HepG2 (cell line): Measurements from ENCODE around the gene RRP9. TPM values are rescaled to one million over a fixed set of nuclear protein-coding genes. Genes with fewer than 3 reads are reported as not detected.

Experiments
- CAMTA2 ChIP-seq: sonication (generic); formaldehyde crosslinking; IDR thresholded peaks from 2 replicates; pipeline ENCODE4 v1.4.0; 2020; ENCODE audit warnings: mild to moderate bottlenecking, missing genetic modification reagents, borderline replicate concordance
- CBFB ChIP-seq: sonication (generic); formaldehyde crosslinking; IDR thresholded peaks from 2 replicates; pipeline ENCODE4 v1.4.0; 2020; ENCODE audit warnings: missing genetic modification reagents
- ETV5 ChIP-seq: IDR thresholded peaks from 2 replicates; pipeline ENCODE4 v1.6.1; 2018; ENCODE audit warnings: missing biosample characterization, missing genetic modification reagents, inconsistent platforms, borderline replicate concordance
- GPN1 ChIP-seq: sonication (generic); formaldehyde crosslinking; IDR thresholded peaks from 2 replicates; pipeline ENCODE4 v1.5.1; 2020; ENCODE audit warnings: missing genetic modification reagents, borderline replicate concordance
- HBP1 ChIP-seq: IDR thresholded peaks from 2 replicates; pipeline ENCODE4 v1.6.1; 2016; ENCODE audit warnings: low read depth, control low read depth
- HNRNPK ChIP-seq: fragments of 200-400 bp; formaldehyde crosslinking; IDR thresholded peaks from 2 replicates; pipeline ENCODE4 v1.6.1; 2018; ENCODE audit warnings: low read length, low read depth, moderate library complexity, mild to moderate bottlenecking; ENCODE audit not compliant: poor library complexity, severe bottlenecking
- MEIS2 ChIP-seq: sonication (generic); formaldehyde crosslinking; IDR thresholded peaks from 2 replicates; pipeline ENCODE4 v1.9.0; 2021; ENCODE audit warnings: mild to moderate bottlenecking, missing genetic modification reagents
- PATZ1 ChIP-seq: sonication (generic); formaldehyde crosslinking; IDR thresholded peaks from 2 replicates; pipeline ENCODE4 v1.4.0; 2020; ENCODE audit warnings: missing genetic modification reagents
- PHF5A ChIP-seq: IDR thresholded peaks from one replicate; pipeline ENCODE4 v1.6.1; 2018; ENCODE audit warnings: low read depth, missing genetic modification reagents; ENCODE audit not compliant: unreplicated experiment
- RCOR2 ChIP-seq: IDR thresholded peaks from 2 replicates; pipeline ENCODE4 v1.6.1; 2016; ENCODE audit warnings: missing biosample characterization, missing genetic modification reagents
- REPIN1 ChIP-seq: sonication (generic); formaldehyde crosslinking; IDR thresholded peaks from 2 replicates; pipeline ENCODE4 v1.8.0; 2022; ENCODE audit warnings: missing genetic modification reagents, low read depth, mild to moderate bottlenecking, borderline replicate concordance
- SMC3 ChIP-seq: IDR thresholded peaks from 2 replicates; pipeline ENCODE4 v1.6.1; 2011; ENCODE audit warnings: low read length, improper control_type of control experiment
- SOX13 ChIP-seq, 3 experiments: fragments of 450-650 bp in 1 of 3; sonication (generic) in 1 of 3; formaldehyde crosslinking in 1 of 3; IDR thresholded peaks in 2 of 3; conservative IDR thresholded peaks in 1 of 3; 2 replicates each; pipeline versions ENCODE4 v1.5.0 to v1.6.1; 2016 to 2020; ENCODE audit warnings: antibody characterized with exemption in 1 of 3, mild to moderate bottlenecking in 1 of 3, missing compliant biosample characterization in 1 of 3, missing genetic modification reagents in 1 of 3, moderate library complexity in 1 of 3
- SP5 ChIP-seq: IDR thresholded peaks from 2 replicates; pipeline ENCODE4 v1.6.1; 2016; ENCODE audit warnings: low read depth, borderline replicate concordance
- TBP ChIP-seq: sonication (generic); formaldehyde crosslinking; IDR thresholded peaks from 2 replicates; pipeline ENCODE4 v1.5.0; 2020; ENCODE audit warnings: missing genetic modification reagents
- XRCC5 ChIP-seq: fragments of 200-400 bp; formaldehyde crosslinking; optimal IDR thresholded peaks from 2 replicates; pipeline ENCODE3; 2017; ENCODE audit warnings: mild to moderate bottlenecking, low read length
- ZBTB46 ChIP-seq: sonication (generic); formaldehyde crosslinking; IDR thresholded peaks from 2 replicates; pipeline ENCODE4 v1.4.0; 2020; ENCODE audit warnings: mild to moderate bottlenecking, missing genetic modification reagents, borderline replicate concordance
- ZFP90 ChIP-seq: sonication (generic); formaldehyde crosslinking; IDR thresholded peaks from 2 replicates; pipeline ENCODE4 v1.8.0; 2022; ENCODE audit warnings: missing genetic modification reagents, mild to moderate bottlenecking, inconsistent platforms, borderline replicate concordance
- ZNF124 ChIP-seq: sonication (generic); formaldehyde crosslinking; IDR thresholded peaks from 2 replicates; pipeline ENCODE4 v1.4.0; 2020; ENCODE audit warnings: missing genetic modification reagents
- ZNF468 ChIP-seq: sonication (generic); formaldehyde crosslinking; IDR thresholded peaks from 2 replicates; pipeline ENCODE4 v1.8.0; 2022; ENCODE audit warnings: mild to moderate bottlenecking, moderate library complexity, missing genetic modification reagents
- ZNF737 ChIP-seq: sonication (generic); formaldehyde crosslinking; IDR thresholded peaks from 2 replicates; pipeline ENCODE4 v1.5.0; 2020; ENCODE audit warnings: missing genetic modification reagents, mild to moderate bottlenecking, borderline replicate concordance
- ZNF839 ChIP-seq: sonication (generic); formaldehyde crosslinking; IDR thresholded peaks from 2 replicates; pipeline ENCODE4 v1.4.0; 2020; ENCODE audit warnings: missing genetic modification reagents, mild to moderate bottlenecking, borderline replicate concordance
- ZSCAN12 ChIP-seq: sonication (generic); formaldehyde crosslinking; IDR thresholded peaks from 2 replicates; pipeline ENCODE4 v1.9.0; 2021; ENCODE audit warnings: mild to moderate bottlenecking, missing genetic modification reagents
- polyA plus RNA-seq, 8 experiments: library from polyadenylated mRNA; depleted of rRNA in 3 of 8; stranded (reverse) in 7 of 8; unstranded in 1 of 8; fragments of >200 nt; fragmentation: Illumina TruSeq in 4 of 8; extraction: Trizol in 4 of 8; gene quantifications; 2 replicates each; pipeline versions ENCODE4 v1.2.1 to v1.2.3, GENCODE V29; 2011 to 2016; ENCODE audit warnings: low read depth in 4 of 8, missing spikeins in 1 of 8, mixed read lengths in 1 of 8; ENCODE audit not compliant: insufficient read depth in 1 of 8
- total RNA-seq, 5 experiments: library from RNA; depleted of rRNA; stranded (reverse); fragments of >200 nt; fragmentation: Illumina TruSeq; extraction: Trizol; gene quantifications; 2 replicates each; pipeline ENCODE4 v1.2.3, GENCODE V29; 2016; ENCODE audit warnings: low read depth in 1 of 5
- TF ChIP-seq, protein P1 (sequence below): sonication (generic); formaldehyde crosslinking; IDR thresholded peaks from 2 replicates; pipeline ENCODE4 v1.8.1; 2023; ENCODE audit warnings: mild to moderate bottlenecking, missing genetic modification reagents, borderline replicate concordance

RRP9 gene
- total and polyA plus RNA-seq, 2 of the 13 experiments (the other 11 are each of a cell fraction or from before 2014, with no cell fraction given), result 14.8 to 44.0 TPM

- TF ChIP-seq ZNF737 (CRISPR knock-in tag) (peak; percentile 72; the same call in 1 of the 2 replicates), ZNF468 (CRISPR knock-in tag) (no peak), SP5 (peak; percentile 62; the same call in 1 of the 2 replicates), HBP1 (peak; percentile 80; the same call in 1 of the 2 replicates), XRCC5 (peak; percentile 97), CAMTA2 (CRISPR knock-in tag) (no peak), SMC3 (peak; percentile 35; the same call in 1 of the 2 replicates), ZNF124 (CRISPR knock-in tag) (peak; percentile 67; the same call in 1 of the 2 replicates), TBP (CRISPR knock-in tag) (no peak), REPIN1 (peak; percentile 34), GPN1 (CRISPR knock-in tag) (0 out of 2 replicates have a peak, but pooled peaks have one; percentile 10), PATZ1 (CRISPR knock-in tag) (peak; percentile 87), ETV5 (peak; percentile 62; the same call in 1 of the 2 replicates), CBFB (0 out of 2 replicates have a peak, but pooled peaks have one; percentile 67), PHF5A (peak; percentile 94), MEIS2 (CRISPR knock-in tag) (peak; percentile 67; the same call in 1 of the 2 replicates), ZFP90 (CRISPR knock-in tag) (no peak; the same call in 1 of the 2 replicates), ZBTB46 (CRISPR knock-in tag) (peak; percentile 72; the same call in 1 of the 2 replicates), SOX13 (IDR thresholded peaks at IDR 0.05) (no peak), SOX13 (CRISPR knock-in tag; conservative IDR thresholded peaks at IDR 0.05 in 1 of 2, IDR thresholded peaks at IDR 0.05 in 1 of 2) (peak in 1 of 2 experiments; percentile 75; a peak in 2 of 4 replicates), ZNF839 (CRISPR knock-in tag) (no peak), ZSCAN12 (no peak), RCOR2 (CRISPR knock-in tag) (no peak), HNRNPK (no peak)
- TF ChIP-seq, protein P1, sequence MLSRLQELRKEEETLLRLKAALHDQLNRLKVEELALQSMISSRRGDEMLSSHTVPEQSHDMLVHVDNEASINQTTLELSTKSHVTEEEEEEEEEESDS (CRISPR knock-in tag), result no peak
Observed at GRCh38 chr3:51982352-51982837, 40.7 kb upstream of the RRP9 start (continued).
